DOHH2 (cell line): ENCODE data around the gene EML4.

Experiments used
- H3F3A ChIP-seq: fragments of 200-600 bp; sonication (generic), shearing (Covaris generic); 2 replicates; pipeline ENCODE4 v1.6.0; 2016; ENCODE audit warnings: antibody characterized with exemption, mild to moderate bottlenecking; ENCODE audit not compliant: control insufficient read depth, insufficient read depth
- H3K27ac ChIP-seq: fragments of 200-600 bp; sonication (generic); 2 replicates; pipeline ENCODE4 v1.5.1; 2014; ENCODE audit warnings: low read depth, mild to moderate bottlenecking, low read length, moderate library complexity
- H3K27me3 ChIP-seq: fragments of 200-600 bp; sonication (generic); 2 replicates; pipeline ENCODE4 v1.6.1; 2014; ENCODE audit warnings: mild to moderate bottlenecking, low read length, mixed read lengths; ENCODE audit not compliant: control insufficient read depth
- H3K36me3 ChIP-seq: fragments of 200-600 bp; sonication (generic); 2 replicates; pipeline ENCODE4 v1.6.1; 2014; ENCODE audit warnings: mild to moderate bottlenecking, low read length, moderate library complexity, mixed read lengths; ENCODE audit not compliant: control insufficient read depth
- H3K4me1 ChIP-seq: fragments of 200-600 bp; sonication (generic); 2 replicates; pipeline ENCODE4 v1.6.1; 2014; ENCODE audit warnings: mild to moderate bottlenecking, low read length, mixed read lengths; ENCODE audit not compliant: control insufficient read depth
- H3K4me2 ChIP-seq: fragments of 200-600 bp; sonication (generic); 2 replicates; pipeline ENCODE4 v1.6.0; 2014; ENCODE audit warnings: mild to moderate bottlenecking, low read length, moderate library complexity
- H3K4me3 ChIP-seq: fragments of 200-600 bp; sonication (generic); 2 replicates; pipeline ENCODE4 v1.5.1; 2014; ENCODE audit warnings: mild to moderate bottlenecking, low read length, mixed read lengths
- H3K79me2 ChIP-seq: fragments of 200-600 bp; sonication (generic); 2 replicates; pipeline ENCODE4 v1.6.1; 2014; ENCODE audit warnings: mild to moderate bottlenecking, low read length, mixed read lengths; ENCODE audit not compliant: control insufficient read depth
- H3K9me2 ChIP-seq: fragments of 200-600 bp; sonication (generic); replicated peaks from 2 replicates; pipeline ENCODE4 v1.6.1; 2014; ENCODE audit warnings: mild to moderate bottlenecking, low read length, mixed read lengths; ENCODE audit not compliant: control insufficient read depth
- H3K9me3 ChIP-seq: fragments of 200-600 bp; sonication (generic); 2 replicates; pipeline ENCODE4 v1.6.1; 2014; ENCODE audit warnings: antibody characterized with exemption, low read length, mixed read lengths; ENCODE audit not compliant: control insufficient read depth, insufficient read depth
- H4K20me1 ChIP-seq: fragments of 200-600 bp; sonication (generic); 2 replicates; pipeline ENCODE4 v1.6.0; 2014; ENCODE audit warnings: low read depth, mild to moderate bottlenecking, antibody characterized with exemption, low read length, moderate library complexity; ENCODE audit not compliant: control insufficient read depth, insufficient read depth
- EZH2phosphoT487 ChIP-seq: fragments of 200-600 bp; sonication (generic); IDR thresholded peaks from 2 replicates; pipeline ENCODE4 v1.6.1; 2017; ENCODE audit warnings: borderline replicate concordance, mild to moderate bottlenecking, antibody characterized with exemption, low read length, moderate library complexity, mixed read lengths
- TF ChIP-seq, protein P1 (sequence below): fragments of 200-600 bp; sonication (generic); IDR thresholded peaks from one replicate; pipeline ENCODE4 v1.5.1; 2014; ENCODE audit warnings: antibody characterized with exemption, mild to moderate bottlenecking, low read depth, low read length; ENCODE audit not compliant: poor library complexity, severe bottlenecking

Gene EML4

DNA sequence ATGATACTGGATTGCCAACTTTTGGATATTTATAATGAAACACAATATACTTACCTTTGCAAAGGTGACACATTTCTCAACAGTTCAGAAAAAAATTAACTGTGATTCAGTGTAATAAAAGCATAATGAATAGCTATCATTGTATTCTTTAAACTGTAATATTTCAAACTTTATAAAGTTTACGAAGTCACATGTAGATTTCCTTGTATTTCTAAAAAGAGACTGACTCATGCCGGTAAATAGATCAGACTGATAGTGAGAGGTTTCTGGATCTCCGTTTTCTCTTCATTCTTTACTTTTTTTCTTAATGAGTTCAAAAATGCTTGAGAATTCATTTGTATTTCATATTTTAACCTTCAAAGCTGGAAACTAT lies 70.1 kb downstream of the EML4 start:
- Histone ChIP-seq H3K9me3 (no peaks in the 10 kb centered on the region), H3K4me3 (no peak overlapping the region), H3K27ac (no peak overlapping the region), H3K79me2 (no peaks in the 10 kb centered on the region), H3K27me3 (no peaks in the 10 kb centered on the region), H4K20me1 (no peaks in the 10 kb centered on the region), H3K4me2 (no peak overlapping the region), H3K9me2 (no peaks in the 10 kb centered on the region), H3K36me3 (no peaks in the 10 kb centered on the region), H3F3A (no peaks in the 10 kb centered on the region), H3K4me1 (no peaks in the 10 kb centered on the region)
- TF ChIP-seq, protein P1, sequence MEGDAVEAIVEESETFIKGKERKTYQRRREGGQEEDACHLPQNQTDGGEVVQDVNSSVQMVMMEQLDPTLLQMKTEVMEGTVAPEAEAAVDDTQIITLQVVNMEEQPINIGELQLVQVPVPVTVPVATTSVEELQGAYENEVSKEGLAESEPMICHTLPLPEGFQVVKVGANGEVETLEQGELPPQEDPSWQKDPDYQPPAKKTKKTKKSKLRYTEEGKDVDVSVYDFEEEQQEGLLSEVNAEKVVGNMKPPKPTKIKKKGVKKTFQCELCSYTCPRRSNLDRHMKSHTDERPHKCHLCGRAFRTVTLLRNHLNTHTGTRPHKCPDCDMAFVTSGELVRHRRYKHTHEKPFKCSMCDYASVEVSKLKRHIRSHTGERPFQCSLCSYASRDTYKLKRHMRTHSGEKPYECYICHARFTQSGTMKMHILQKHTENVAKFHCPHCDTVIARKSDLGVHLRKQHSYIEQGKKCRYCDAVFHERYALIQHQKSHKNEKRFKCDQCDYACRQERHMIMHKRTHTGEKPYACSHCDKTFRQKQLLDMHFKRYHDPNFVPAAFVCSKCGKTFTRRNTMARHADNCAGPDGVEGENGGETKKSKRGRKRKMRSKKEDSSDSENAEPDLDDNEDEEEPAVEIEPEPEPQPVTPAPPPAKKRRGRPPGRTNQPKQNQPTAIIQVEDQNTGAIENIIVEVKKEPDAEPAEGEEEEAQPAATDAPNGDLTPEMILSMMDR: no peak
- TF ChIP-seq EZH2phosphoT487: no peak

DNA sequence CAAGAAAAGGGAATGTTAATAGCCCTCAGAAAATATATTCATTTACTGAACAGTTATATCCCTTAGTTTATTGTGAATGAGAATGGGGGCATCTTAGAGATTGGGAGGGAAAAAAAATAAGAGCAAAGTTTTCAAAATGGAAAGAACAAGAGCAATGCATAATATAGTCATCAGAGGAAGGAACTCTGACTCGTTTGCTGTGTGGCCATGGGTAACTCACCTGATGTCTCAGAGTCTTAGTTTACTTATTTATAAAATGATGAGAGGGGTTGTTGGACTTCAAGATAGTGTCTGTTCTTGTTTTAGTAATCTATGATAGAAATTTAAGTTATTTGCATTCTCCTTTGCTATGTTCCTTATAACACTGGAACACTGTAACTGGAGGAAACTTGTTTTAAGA lies 70.7 kb downstream of the EML4 start:
- Histone ChIP-seq H4K20me1 (no peaks in the 10 kb centered on the region), H3K79me2 (no peaks in the 10 kb centered on the region), H3K4me1 (no peaks in the 10 kb centered on the region), H3K9me2 (no peaks in the 10 kb centered on the region), H3K4me2 (no peak overlapping the region), H3K4me3 (no peak overlapping the region), H3K27me3 (no peaks in the 10 kb centered on the region), H3F3A (no peaks in the 10 kb centered on the region), H3K27ac (no peak overlapping the region), H3K9me3 (no peaks in the 10 kb centered on the region), H3K36me3 (no peaks in the 10 kb centered on the region)
- TF ChIP-seq EZH2phosphoT487: no peak
- TF ChIP-seq, protein P1: no peak

DNA sequence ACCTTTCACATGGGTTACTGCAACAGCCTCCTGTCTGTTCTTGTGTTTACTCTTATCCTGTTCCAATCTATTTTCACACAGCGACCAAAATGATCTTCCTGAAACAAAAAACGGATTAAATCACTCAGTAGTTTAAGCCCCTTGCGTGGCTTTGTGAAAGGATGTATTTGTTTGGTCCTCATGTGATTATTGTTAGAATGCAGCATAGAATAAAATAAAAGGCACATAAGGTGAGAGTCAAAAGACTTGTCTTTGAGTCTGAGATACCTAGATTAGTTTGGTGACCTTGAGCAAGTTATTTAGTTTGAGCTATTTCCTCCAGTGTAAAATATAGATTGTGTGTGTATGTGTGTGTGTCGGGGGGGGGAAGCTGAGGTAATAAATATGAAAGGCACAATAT lies 72.4 kb downstream of the EML4 start:
- Histone ChIP-seq H3K79me2 (no peaks in the 10 kb centered on the region), H4K20me1 (no peaks in the 10 kb centered on the region)

More for the DNA sequence above, 72.4 kb downstream of the EML4 start:
- Histone ChIP-seq H3K36me3 (no peaks in the 10 kb centered on the region), H3K9me3 (no peaks in the 10 kb centered on the region), H3K27ac (no peak overlapping the region), H3K4me1 (no peaks in the 10 kb centered on the region), H3K27me3 (no peaks in the 10 kb centered on the region), H3K4me2 (no peak overlapping the region), H3K9me2 (no peaks in the 10 kb centered on the region), H3K4me3 (no peak overlapping the region), H3F3A (no peaks in the 10 kb centered on the region)
- no peak for TF ChIP-seq EZH2phosphoT487
- TF ChIP-seq, protein P1: no peak
